Measurements from ENCODE around the gene KLHL30.

Gene KLHL30

DNA sequence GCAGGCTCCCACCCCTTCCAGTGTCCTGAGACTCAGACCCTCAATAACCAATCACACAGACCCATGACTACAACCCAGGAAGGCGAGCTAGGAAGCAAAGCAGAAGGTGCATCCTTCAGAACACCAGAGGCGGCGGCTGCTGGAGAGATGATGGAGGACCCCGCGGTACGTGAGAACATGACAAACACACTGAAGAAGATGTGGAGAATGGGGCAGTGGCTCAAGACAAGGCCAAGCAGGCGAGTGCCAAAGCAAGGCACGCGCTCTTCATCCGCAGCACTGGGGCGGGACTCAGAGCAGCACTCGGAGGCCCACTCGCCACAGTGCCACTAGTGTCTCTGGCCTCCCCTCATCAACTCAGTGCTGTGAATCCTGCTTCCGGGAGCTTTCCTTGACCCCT lies 34.0 kb downstream of the KLHL30 start:
- H3K27ac ChIP-seq (ENCODE audit: insufficient read depth, low read depth, low read length, poor library complexity, severe bottlenecking), result no peak overlapping the region
- no peaks in the 10 kb centered on the region for H3K9me3 ChIP-seq (ENCODE audit: control insufficient read depth, low read length)
- H3K4me1 ChIP-seq (ENCODE audit: control insufficient read depth, insufficient read depth, low read length), result no peaks in the 10 kb centered on the region
- peaks cover 25% of the 10 kb centered on the region for H3K36me3 ChIP-seq (ENCODE audit: control insufficient read depth, insufficient read depth, low read length)
- 92 to 94% methylated on average over 14 of the region's 14 CpGs for WGBS, 2 experiments
- H3K27me3 ChIP-seq (ENCODE audit: control insufficient read depth, insufficient read depth, low read length, poor library complexity, severe bottlenecking), result no peaks in the 10 kb centered on the region
- no peak overlapping the region for H3K4me3 ChIP-seq (ENCODE audit: insufficient read depth, low read depth, low read length)

DNA sequence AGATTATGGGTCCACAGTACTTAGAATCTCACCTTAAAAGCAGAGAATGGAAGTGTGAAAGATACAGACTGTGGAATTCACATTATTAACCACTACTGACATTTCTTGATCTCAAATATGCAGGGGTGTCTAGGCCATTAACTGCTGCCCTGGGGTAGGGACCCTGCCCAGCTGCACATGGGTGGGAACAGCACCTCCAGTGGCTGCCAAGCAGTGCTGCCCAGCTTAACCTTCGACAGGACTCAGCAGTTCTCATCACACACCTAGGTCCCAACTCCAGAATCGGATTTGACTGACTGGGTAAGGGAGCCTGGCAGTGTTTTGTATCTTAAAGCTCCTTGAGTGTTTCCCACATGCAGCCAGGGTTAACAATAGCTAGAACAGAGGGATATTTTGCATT lies 35.2 kb downstream of the KLHL30 start:
- no peak overlapping the region for H3K4me3 ChIP-seq (ENCODE audit: insufficient read depth, low read depth, low read length)
- no peaks in the 10 kb centered on the region for H3K9me3 ChIP-seq (ENCODE audit: control insufficient read depth, low read length)
- 93 to 100% methylated on average over 2 of the region's 2 CpGs for WGBS, 2 experiments
- H3K27ac ChIP-seq (ENCODE audit: insufficient read depth, low read depth, low read length, poor library complexity, severe bottlenecking), result no peak overlapping the region
- H3K36me3 ChIP-seq (ENCODE audit: control insufficient read depth, insufficient read depth, low read length), result peaks cover 31% of the 10 kb centered on the region
- H3K27me3 ChIP-seq (ENCODE audit: control insufficient read depth, insufficient read depth, low read length, poor library complexity, severe bottlenecking), result no peaks in the 10 kb centered on the region
- H3K4me1 ChIP-seq (ENCODE audit: control insufficient read depth, insufficient read depth, low read length), result no peaks in the 10 kb centered on the region

DNA sequence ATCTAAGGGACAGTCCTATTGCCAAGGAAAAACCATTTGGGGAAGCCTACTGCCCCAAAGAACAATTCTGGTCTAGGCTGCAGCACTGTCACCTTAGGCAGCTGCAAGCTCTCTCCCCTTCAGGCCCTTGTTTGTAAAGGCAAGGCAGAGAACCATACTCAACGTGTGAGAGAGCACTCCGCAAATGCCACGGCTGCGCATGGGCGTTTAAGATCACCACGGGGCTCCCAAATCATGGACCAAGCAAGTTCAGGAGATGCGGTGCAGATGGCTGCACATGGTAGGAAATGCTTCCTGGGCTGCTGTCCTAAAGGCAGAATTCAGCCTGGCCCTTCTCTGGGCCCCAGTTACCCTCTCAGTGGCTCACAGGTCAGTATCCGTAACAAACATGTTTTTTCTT lies 35.8 kb downstream of the KLHL30 start:
- H3K27ac ChIP-seq (ENCODE audit: insufficient read depth, low read depth, low read length, poor library complexity, severe bottlenecking), result no peak overlapping the region
- no peaks in the 10 kb centered on the region for H3K4me1 ChIP-seq (ENCODE audit: control insufficient read depth, insufficient read depth, low read length)
- H3K9me3 ChIP-seq (ENCODE audit: control insufficient read depth, low read length), result no peaks in the 10 kb centered on the region
- WGBS, 2 experiments, result 95 to 96% methylated on average over 8 of the region's 8 CpGs
- H3K4me3 ChIP-seq (ENCODE audit: insufficient read depth, low read depth, low read length), result no peak overlapping the region
- no peaks in the 10 kb centered on the region for H3K27me3 ChIP-seq (ENCODE audit: control insufficient read depth, insufficient read depth, low read length, poor library complexity, severe bottlenecking)
- peaks cover 33% of the 10 kb centered on the region for H3K36me3 ChIP-seq (ENCODE audit: control insufficient read depth, insufficient read depth, low read length)

DNA sequence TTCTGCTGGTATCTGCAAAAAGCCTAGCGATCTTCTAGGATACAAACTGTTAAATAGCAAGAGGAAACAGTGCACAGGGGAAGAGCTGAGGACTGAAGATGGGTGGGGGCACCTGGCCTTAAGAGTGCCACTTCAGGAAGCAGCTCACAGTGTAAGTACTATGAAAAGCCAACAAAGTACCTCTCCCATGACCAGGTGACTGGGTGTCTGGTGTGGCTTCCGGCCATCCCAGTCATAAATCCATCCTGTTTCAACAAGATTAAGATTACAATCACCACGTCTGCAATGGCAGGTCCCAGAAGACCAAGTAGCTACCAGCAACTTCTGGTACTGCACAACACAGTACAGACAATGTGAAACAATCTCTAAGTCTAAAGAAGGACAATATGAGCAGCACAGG lies 36.2 kb downstream of the KLHL30 start:
- Histone ChIP-seq H3K36me3 (ENCODE audit: control insufficient read depth, insufficient read depth, low read length) (peaks cover 33% of the 10 kb centered on the region), H3K4me1 (ENCODE audit: control insufficient read depth, insufficient read depth, low read length) (no peaks in the 10 kb centered on the region), H3K4me3 (ENCODE audit: insufficient read depth, low read depth, low read length) (no peak overlapping the region), H3K27ac (ENCODE audit: insufficient read depth, low read depth, low read length, poor library complexity, severe bottlenecking) (no peak overlapping the region), H3K9me3 (ENCODE audit: control insufficient read depth, low read length) (no peaks in the 10 kb centered on the region), H3K27me3 (ENCODE audit: control insufficient read depth, insufficient read depth, low read length, poor library complexity, severe bottlenecking) (no peaks in the 10 kb centered on the region)
- WGBS, 2 experiments, result 95 to 97% methylated on average over 3 of the region's 3 CpGs

DNA sequence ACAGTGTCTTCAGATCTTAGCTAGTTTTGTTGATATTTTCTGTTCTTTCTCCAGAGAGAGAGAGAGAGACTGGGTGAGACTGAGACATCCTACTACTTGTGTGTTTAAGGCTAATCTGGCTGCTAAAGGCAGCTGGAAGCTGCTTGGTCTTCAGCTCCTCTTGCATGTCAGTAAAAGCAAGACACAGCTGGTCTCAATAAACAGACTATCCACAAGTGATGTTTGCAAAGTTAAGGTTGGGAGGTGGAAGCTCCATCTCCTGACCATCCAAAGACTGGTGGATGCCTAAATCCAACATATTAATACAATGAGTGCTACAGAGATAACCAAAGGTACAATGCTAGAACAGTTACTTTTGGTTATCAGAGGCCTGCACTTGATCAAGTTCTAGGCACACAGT lies 38.1 kb downstream of the KLHL30 start:
- no peaks in the 10 kb centered on the region for H3K27me3 ChIP-seq (ENCODE audit: control insufficient read depth, insufficient read depth, low read length, poor library complexity, severe bottlenecking)
- H3K4me1 ChIP-seq (ENCODE audit: control insufficient read depth, insufficient read depth, low read length), result no peaks in the 10 kb centered on the region
- H3K27ac ChIP-seq (ENCODE audit: insufficient read depth, low read depth, low read length, poor library complexity, severe bottlenecking), result no peak overlapping the region
- peaks cover 48% of the 10 kb centered on the region for H3K36me3 ChIP-seq (ENCODE audit: control insufficient read depth, insufficient read depth, low read length)
- no peaks in the 10 kb centered on the region for H3K9me3 ChIP-seq (ENCODE audit: control insufficient read depth, low read length)
- H3K4me3 ChIP-seq (ENCODE audit: insufficient read depth, low read depth, low read length), result no peak overlapping the region

DNA sequence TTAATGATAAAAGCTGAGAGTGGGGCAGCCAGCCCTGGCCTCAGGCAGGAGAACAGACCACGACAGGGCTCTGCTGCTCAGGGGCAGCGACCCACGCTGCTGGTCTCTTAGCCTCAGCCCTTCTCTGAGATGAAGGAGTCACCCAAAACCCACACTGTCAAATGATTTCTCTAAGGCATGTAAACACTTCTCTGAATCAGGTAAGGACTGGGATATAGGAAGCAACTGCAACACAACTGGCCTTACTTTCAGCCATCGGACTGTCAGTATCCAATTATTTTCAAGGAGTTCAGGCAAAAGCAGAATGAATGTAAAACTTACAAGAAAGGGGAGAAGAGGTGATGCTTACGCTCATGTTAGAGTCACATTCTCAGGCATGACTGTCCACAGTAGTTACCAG lies 42.1 kb downstream of the KLHL30 start:
- H3K36me3 ChIP-seq (ENCODE audit: control insufficient read depth, insufficient read depth, low read length), result peaks cover 66% of the 10 kb centered on the region
- H3K4me1 ChIP-seq (ENCODE audit: control insufficient read depth, insufficient read depth, low read length), result no peaks in the 10 kb centered on the region
- 96 to 97% methylated on average over 5 of the region's 5 CpGs for WGBS, 2 experiments
- no peak overlapping the region for H3K4me3 ChIP-seq (ENCODE audit: insufficient read depth, low read depth, low read length)
- no peak overlapping the region for H3K27ac ChIP-seq (ENCODE audit: insufficient read depth, low read depth, low read length, poor library complexity, severe bottlenecking)
- H3K27me3 ChIP-seq (ENCODE audit: control insufficient read depth, insufficient read depth, low read length, poor library complexity, severe bottlenecking), result no peaks in the 10 kb centered on the region
- H3K9me3 ChIP-seq (ENCODE audit: control insufficient read depth, low read length), result no peaks in the 10 kb centered on the region

DNA sequence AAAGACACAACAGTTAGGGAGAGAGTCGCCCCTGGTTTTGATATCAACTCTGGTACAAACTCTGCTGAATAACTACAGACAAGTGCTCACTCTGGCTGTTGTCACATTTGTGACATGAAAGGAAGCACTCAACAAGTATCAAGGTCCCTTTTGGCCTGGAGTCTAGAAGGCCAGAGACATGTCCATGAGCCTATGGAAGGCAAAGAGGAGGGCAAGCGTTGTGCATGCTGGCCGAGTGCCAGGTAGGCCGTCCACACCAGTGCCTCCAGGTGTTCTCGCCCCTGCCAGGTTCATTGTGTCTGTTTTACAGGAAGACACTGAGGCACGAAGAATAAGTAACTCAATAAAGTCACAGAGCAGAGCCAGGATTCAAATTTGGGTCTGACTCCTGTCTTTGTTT lies 43.9 kb downstream of the KLHL30 start:
- H3K9me3 ChIP-seq (ENCODE audit: control insufficient read depth, low read length), result no peaks in the 10 kb centered on the region
- no peaks in the 10 kb centered on the region for H3K4me1 ChIP-seq (ENCODE audit: control insufficient read depth, insufficient read depth, low read length)
- WGBS, 2 experiments, result 96% methylated on average over 6 of the region's 6 CpGs
- H3K27ac ChIP-seq (ENCODE audit: insufficient read depth, low read depth, low read length, poor library complexity, severe bottlenecking), result no peak overlapping the region
- H3K27me3 ChIP-seq (ENCODE audit: control insufficient read depth, insufficient read depth, low read length, poor library complexity, severe bottlenecking), result no peaks in the 10 kb centered on the region
- H3K36me3 ChIP-seq (ENCODE audit: control insufficient read depth, insufficient read depth, low read length), result peaks cover 71% of the 10 kb centered on the region
- H3K4me3 ChIP-seq (ENCODE audit: insufficient read depth, low read depth, low read length), result no peak overlapping the region

DNA sequence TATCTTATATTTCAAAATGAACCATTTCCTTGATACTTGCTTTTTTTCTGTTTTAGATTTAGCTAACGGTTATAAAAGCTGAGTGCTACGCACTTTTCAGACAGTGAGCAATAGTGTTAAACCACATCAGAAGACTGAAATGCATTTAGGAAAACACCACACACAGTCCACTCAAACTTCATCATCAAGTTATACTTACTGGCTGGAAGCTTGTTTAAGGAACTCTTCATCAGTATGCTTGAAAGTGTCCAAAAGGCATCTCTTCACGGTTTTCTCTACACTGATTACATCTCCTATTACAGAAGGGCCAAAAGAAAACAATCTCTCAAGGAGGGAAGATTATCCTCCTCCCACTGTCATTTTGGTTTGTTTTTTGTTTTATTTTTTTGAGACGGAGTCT lies 45.4 kb downstream of the KLHL30 start:
- Histone ChIP-seq H3K27ac (ENCODE audit: insufficient read depth, low read depth, low read length, poor library complexity, severe bottlenecking) (no peak overlapping the region), H3K9me3 (ENCODE audit: control insufficient read depth, low read length) (no peaks in the 10 kb centered on the region), H3K4me3 (ENCODE audit: insufficient read depth, low read depth, low read length) (no peak overlapping the region), H3K4me1 (ENCODE audit: control insufficient read depth, insufficient read depth, low read length) (peaks cover 8% of the 10 kb centered on the region), H3K36me3 (ENCODE audit: control insufficient read depth, insufficient read depth, low read length) (peaks cover 77% of the 10 kb centered on the region), H3K27me3 (ENCODE audit: control insufficient read depth, insufficient read depth, low read length, poor library complexity, severe bottlenecking) (no peaks in the 10 kb centered on the region)
- WGBS, 2 experiments, result 95% methylated on average over 4 of the region's 4 CpGs

DNA sequence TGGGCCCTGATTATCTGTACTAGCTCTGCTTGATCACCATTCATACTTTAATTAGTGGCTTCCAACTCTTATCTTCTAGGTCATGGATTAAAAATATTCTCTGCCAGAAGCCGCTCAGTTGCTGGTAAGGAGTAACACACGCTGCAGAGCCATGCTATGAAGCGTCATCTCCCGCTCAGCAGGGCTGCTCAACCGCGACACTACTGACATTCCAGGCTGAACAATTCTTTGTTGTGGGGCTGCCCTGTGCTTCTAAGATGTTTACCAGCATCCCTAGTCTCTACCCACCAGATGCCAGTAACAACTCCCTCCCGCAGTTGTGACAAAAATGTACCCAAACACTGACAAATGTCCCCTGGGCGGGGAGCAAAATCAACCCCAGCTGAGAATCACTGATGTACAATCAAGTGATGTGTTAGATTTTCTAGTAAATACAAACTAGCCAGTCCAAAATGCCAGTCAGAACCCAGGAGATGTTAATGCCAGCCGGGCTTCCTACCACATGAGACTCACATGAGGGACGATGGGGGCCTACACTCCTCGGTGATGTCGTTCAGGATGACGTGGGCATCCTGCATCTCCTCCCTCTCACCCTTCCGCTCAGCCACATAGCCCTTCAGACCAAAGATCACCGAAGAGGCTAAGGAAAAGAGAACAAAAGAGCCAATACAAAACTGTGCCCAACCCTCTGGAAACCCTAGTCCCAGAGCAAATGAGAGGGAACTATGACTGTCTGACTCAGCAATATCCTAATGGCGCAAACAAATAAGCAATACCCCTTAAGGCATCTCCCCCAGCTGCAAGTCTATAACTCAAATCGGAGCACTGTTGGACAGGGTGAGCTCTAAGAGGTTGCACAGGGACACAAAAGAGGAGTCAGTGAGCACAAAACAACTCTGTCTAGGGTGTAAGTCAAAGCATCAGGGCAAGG lies 49.4 kb downstream of the KLHL30 start:
- Histone ChIP-seq H3K9me3 (ENCODE audit: control insufficient read depth, low read length) (no peaks in the 10 kb centered on the region), H3K36me3 (ENCODE audit: control insufficient read depth, insufficient read depth, low read length) (peaks cover 44% of the 10 kb centered on the region), H3K27me3 (ENCODE audit: control insufficient read depth, insufficient read depth, low read length, poor library complexity, severe bottlenecking) (no peaks in the 10 kb centered on the region), H3K4me1 (ENCODE audit: control insufficient read depth, insufficient read depth, low read length) (peaks cover 8% of the 10 kb centered on the region), H3K27ac (ENCODE audit: insufficient read depth, low read depth, low read length, poor library complexity, severe bottlenecking) (no peak overlapping the region), H3K4me3 (ENCODE audit: insufficient read depth, low read depth, low read length) (no peak overlapping the region)
- WGBS, 2 experiments, result 93 to 95% methylated on average over 17 of the region's 17 CpGs

DNA sequence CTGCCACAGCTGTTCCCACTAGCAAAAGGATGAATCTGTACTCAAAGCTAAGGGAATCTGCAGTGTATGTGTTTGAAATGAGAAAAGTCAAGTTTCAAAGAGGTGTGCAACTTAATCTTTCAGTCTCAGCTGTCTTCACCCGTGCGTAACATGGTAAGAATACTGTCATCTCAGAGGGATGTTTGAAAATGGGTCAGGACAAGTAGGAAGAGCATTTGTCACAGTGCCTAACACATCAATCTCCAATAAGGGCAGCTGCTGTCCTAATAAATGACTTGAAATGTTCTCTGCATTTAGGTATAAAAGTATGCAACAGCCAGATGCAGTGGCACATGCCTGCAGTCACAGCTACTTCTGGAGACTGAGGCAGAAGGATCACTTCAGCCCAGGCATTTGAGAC lies 52.0 kb downstream of the KLHL30 start:
- 95 to 98% methylated on average over 2 of the region's 2 CpGs for WGBS, 2 experiments
- Histone ChIP-seq H3K4me3 (ENCODE audit: insufficient read depth, low read depth, low read length) (no peak overlapping the region), H3K27ac (ENCODE audit: insufficient read depth, low read depth, low read length, poor library complexity, severe bottlenecking) (no peak overlapping the region), H3K36me3 (ENCODE audit: control insufficient read depth, insufficient read depth, low read length) (peaks cover 28% of the 10 kb centered on the region), H3K9me3 (ENCODE audit: control insufficient read depth, low read length) (no peaks in the 10 kb centered on the region), H3K27me3 (ENCODE audit: control insufficient read depth, insufficient read depth, low read length, poor library complexity, severe bottlenecking) (no peaks in the 10 kb centered on the region), H3K4me1 (ENCODE audit: control insufficient read depth, insufficient read depth, low read length) (peaks cover 8% of the 10 kb centered on the region)
